IMR-90 (cell line): ENCODE results near the gene PTPMT1. TPM values are rescaled to one million over a fixed set of nuclear protein-coding genes. Genes with fewer than 3 reads are reported as not detected.

Source experiments
- FOS ChIP-seq: fragments of 150-350 bp; IDR thresholded peaks from 2 replicates; pipeline ENCODE4 v1.6.1; 2016; ENCODE audit warnings: low read depth, low read length
- MAZ ChIP-seq: IDR thresholded peaks from 2 replicates; pipeline ENCODE4 v1.6.1; 2012; ENCODE audit warnings: low read depth, mild to moderate bottlenecking, low read length, improper control_type of control experiment, moderate library complexity, borderline replicate concordance
- MXI1 ChIP-seq: IDR thresholded peaks from 2 replicates; pipeline ENCODE4 v1.6.1; 2012; ENCODE audit warnings: low read depth, mild to moderate bottlenecking, low read length, moderate library complexity, borderline replicate concordance
- RAD21 ChIP-seq: IDR thresholded peaks from 2 replicates; pipeline ENCODE4 v1.6.1; 2012; ENCODE audit warnings: low read length, improper control_type of control experiment
- RFX5 ChIP-seq: IDR thresholded peaks from 2 replicates; pipeline ENCODE4 v1.8.0; 2012; ENCODE audit warnings: low read depth, mild to moderate bottlenecking, low read length, moderate library complexity
- SMC3 ChIP-seq: fragments of 150-350 bp; IDR thresholded peaks from 2 replicates; pipeline ENCODE4 v1.6.1; 2016; ENCODE audit warnings: low read depth, mild to moderate bottlenecking, antibody characterized with exemption, low read length, moderate library complexity
- USF2 ChIP-seq: fragments of 150-350 bp; IDR thresholded peaks from 2 replicates; pipeline ENCODE4 v1.6.1; 2017; ENCODE audit warnings: mild to moderate bottlenecking, antibody characterized with exemption, low read length, low read depth
- polyA plus RNA-seq, 3 experiments: library from polyadenylated mRNA; depleted of rRNA; stranded (reverse); fragments of >200 nt; gene quantifications; 2 replicates each; pipeline ENCODE4 v1.2.3, GENCODE V29; 2012; ENCODE audit warnings: low replicate concordance in 1 of 3
- total RNA-seq: library from RNA; depleted of rRNA; stranded (reverse); fragments of >200 nt; gene quantifications from 2 replicates; pipeline ENCODE4 v1.2.3, GENCODE V29; 2012

PTPMT1 gene
- total and polyA plus RNA-seq, 2 of the 4 experiments (the other 2 are of a cell fraction), result 51.6 to 55.0 TPM

GRCh38 chr11:47518212-47518964 lies 47.0 kb upstream of the PTPMT1 start (continued):
- TF ChIP-seq USF2 (no peak), SMC3 (no peak), RAD21 (no peak), MXI1 (no peak), RFX5 (no peak), FOS (no peak), MAZ (no peak)
